ENCODE measurements around the gene SH3BP4.

Gene SH3BP4

DNA sequence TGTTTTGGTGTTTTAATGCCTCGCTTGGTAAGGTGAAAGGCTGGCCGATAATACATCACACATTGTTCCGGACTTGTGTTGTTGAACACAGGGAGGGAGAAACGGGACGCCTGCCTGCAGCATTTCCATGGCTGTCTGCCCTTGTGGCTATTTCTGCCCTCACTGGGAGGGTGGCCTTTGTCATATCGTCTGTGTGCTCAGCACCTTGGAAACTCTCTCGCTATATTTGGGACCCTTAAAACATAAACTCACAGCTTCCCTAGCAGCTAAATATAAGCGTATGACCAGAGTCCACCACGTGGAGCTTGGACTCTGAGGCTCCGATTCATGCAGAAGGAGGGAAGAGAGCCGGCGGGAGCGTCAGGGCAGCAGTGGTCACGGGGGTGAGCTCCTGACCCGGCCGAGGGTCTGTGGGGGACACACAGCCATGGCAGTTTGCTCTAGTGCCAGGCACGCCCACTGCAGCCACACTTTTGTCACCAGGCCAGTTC is 111.7 kb downstream of the SH3BP4 start:
- DNase-seq: no peak

DNA sequence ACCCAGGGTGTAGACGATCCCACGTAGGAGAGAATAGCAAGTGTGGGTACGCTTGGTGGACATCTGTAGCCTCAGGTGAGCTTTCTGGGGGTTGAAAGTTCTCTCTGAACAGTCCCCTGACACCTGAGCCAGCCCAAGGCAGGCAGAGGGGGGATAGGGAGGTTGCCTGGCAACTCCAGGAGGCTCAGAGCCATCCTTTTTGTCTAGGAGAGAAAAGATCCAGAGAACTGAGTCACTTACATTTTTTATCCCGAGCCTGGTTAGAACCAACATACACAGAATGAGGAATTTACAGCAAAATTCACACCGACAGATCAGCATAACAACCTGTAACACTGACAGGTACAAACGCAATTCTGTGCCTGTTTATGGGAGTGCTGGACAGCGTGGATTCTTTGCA is 113.2 kb downstream of the SH3BP4 start:
- no peak for DNase-seq

DNA sequence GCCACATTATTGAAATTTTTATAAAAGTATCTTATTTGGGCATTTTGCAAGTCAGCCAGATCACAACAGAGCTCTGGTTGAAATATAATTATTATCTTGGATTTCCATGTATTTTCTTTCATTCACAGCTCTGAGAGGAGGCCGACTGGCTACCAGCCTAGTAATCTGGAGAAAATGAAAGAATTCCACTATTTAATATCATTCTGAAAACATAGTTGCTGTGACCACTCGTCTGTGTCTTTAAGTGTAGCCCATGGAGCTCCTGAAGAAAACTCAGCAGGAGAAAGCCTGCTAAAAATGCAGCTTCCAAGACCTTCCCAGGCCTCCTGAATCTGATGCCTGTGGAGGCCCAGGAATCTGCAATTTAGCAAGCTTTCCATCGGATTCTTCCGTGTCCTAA is 114.7 kb downstream of the SH3BP4 start:
- no peak for DNase-seq

- no peak for DNase-seq
These were observed 115.1 kb downstream of the SH3BP4 start for GRCh38 chr2:235066895-235067294.

DNA sequence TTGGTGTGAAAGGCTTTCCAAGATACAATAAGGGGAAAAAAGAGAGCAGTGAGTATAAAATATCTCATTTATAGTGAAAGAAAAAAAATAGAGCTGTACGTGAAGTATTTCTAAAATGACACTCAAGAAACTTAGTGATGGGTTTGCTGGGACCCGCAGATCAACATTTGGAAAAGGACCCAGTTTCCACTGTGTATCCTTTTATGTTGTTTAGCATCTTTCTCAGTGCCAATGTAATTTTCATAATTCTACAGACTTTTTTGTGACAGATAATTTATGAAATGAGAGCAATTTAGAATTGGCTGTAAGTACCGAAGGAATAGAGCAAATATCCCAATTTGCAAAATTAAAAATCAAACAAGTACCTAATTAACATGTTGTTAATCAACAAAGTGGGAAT is 116.9 kb downstream of the SH3BP4 start:
- no peak for DNase-seq

DNA sequence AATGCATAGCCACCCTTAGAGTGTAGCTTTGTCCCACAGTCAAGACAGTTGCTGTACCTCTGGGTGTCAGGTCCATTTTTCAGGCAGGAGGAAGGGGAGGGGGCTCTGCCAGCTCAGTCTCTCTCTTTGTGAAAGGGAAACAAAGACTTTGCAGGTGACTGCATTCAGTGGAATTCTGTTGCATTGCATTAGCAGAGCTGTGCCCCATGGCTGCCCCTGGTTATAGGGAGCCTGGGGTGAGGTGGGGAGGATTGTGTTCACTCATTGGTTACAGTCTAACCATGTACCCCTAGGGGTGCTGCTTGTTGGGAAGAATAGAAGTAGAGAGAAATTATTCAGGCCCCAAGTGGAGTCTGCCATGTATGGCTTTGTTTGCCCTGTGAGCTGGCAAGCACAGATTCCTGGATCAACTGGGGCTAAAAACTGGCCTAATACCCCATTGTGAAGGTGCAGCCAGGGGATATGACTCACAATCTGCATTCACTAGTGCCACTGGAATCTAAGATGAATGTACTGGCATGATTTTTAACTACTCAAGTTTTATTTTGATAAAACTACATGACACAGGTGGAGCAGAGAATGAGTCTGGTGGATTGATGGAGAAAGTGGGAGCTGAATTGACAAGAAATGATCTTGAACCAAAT is 118.4 kb downstream of the SH3BP4 start:
- no peak for DNase-seq

DNA sequence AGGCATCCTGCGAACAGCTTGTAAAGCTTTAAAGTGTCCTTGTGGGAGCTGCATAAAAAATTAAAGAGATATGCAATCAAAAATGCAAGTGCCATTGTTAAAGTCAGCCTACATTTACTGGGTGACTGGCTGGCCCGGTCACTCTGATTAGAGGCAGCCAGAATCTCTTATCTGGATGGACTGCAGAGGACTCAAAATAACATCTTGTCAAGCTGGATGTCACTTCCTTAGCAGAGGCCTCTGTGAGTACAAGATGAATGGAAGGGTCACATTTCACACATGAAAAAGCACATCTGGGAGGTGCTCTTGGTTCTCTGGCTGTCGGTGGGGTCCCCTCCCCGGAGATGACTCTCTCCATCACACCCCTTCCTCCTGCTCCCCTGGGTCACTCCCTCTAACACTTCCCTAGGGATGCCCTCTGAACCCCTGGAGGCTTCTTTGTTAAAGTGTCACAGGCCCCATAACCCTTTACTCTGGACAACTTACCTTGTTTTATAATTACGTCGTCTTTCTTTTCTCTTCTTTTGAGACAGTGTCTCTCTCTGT is 122.1 kb downstream of the SH3BP4 start:
- DNase-seq: no peak

- no peak for DNase-seq
These were observed 125.2 kb downstream of the SH3BP4 start for GRCh38 chr2:235077046-235077445.

GRCh38 chr2:235078182-235078581 is 126.4 kb downstream of the SH3BP4 start:
- no peak for DNase-seq

- no peak for DNase-seq
These were observed 127.2 kb downstream of the SH3BP4 start for GRCh38 chr2:235078914-235079472.

GRCh38 chr2:235080101-235080500 is 128.3 kb downstream of the SH3BP4 start:
- DNase-seq: no peak

GRCh38 chr2:235082578-235083338 is 130.9 kb downstream of the SH3BP4 start:
- no peak for DNase-seq

DNA sequence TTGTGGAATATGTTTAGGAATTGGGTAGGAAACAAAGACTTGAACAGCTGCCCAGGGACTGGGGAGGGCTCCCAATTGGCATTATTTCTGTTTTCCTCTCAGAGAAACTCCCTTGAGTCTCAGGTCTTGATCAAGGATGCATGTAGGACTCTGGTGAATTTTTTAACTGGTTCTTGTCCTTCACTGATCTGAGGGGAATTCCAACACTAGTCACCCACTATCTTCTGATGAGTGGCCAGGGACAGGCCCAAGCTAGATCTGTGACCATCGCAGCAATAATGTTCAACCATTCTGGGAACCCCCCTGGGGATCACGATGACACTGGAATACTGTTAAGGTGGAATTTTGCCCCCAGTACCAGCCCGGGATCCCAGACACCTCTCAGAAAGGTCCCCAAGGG is 132.0 kb downstream of the SH3BP4 start:
- no peak for DNase-seq

DNA sequence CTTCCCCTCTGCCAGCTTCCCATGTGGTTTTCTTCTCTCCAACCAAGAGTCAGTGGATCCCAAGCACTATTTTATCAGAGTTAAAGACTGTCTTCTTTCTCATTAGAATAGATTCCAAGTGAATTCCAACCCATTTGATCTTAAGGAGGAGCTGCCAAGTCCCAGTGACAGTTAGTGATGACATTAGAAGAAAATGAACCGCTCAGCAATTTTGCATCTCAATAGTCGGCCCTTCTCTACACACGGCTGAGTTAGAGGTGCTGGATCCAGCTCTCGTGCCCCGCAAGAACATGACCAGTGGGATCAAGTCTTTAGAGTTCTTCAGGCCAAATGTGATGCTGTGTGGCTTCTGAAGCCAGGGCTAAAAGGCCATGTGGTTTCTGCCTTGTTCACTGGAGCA is 132.6 kb downstream of the SH3BP4 start:
- no peak for DNase-seq

GRCh38 chr2:235085476-235085875 is 133.7 kb downstream of the SH3BP4 start:
- no peak for DNase-seq

- DNase-seq: no peak
These were observed 134.8 kb downstream of the SH3BP4 start for GRCh38 chr2:235086481-235087184.

DNA sequence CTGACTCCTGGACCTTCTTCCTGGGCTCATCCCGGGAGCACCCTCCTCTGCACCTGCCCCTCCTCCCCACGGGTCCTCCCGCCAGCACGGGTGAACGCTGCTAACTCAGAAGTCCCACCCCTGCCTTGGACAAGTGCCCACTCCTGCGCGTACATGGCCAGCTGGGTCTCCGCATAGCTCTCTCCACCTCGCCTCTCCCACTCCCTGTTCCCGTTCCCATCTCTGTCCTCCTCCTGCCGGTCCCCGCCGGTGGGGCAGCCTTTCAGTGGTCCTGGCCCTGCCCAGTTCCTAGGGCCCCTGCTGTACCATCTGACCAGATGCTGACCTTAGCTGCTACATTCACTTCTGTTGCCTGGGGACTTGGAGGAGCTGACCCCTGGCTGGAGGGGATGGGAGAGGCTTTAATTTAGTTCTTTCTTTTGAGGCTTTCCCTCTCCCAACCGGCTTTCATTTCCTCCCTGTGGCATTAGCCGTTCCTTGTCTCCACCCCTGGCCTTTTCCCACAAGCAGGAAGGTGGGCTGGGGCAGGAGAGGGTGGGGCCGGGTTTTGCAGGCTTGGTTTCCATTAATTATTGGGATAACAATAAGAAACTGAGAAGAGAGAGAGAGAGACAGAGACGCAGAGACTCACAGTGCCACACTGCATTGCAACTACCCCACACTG is 136.1 kb downstream of the SH3BP4 start:
- DNase-seq: no peak

DNA sequence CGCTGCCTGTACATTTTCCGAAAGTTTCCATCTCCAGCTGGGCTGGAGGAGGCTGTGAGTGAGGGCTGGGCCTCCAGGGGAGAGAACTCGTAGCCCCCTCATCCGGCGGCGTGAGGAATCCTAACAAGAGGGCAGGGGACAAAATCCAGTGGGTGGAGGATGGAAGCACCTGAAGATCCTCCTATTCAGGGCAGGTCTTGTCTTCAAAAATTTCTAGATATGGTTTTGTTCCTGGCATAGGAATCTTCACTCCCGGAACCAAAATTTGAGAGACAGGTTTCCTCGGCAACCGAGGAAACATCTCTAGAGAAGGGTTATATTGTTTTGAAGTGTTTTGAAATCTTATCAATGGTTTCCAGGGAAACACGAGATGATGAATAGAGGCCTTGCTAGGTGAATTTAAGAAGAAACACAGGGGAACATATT is 136.7 kb downstream of the SH3BP4 start:
- no peak for DNase-seq

- no peak for DNase-seq
These were observed 139.6 kb downstream of the SH3BP4 start for GRCh38 chr2:235091421-235091820.

DNA sequence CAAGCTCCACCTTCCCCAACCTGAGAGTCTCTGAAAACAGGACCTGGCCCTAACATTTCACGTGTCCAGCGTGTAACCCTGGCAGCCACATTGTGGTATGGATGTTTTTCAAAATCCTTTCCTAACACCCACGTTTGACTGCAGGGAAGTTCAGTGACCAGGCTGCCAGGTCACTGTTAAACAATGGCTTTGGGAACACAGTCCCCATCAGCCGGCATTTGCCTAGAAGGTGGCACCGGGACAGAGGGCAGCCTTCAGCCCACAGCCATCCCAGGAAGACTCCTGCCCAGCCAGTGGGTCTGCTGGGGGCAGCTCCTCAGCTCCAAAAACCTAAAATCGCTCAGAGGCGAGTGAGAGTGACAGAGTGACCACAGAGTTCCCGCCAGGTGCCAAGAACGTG is 140.2 kb downstream of the SH3BP4 start:
- no peak for DNase-seq

GRCh38 chr2:235092433-235093223 is 140.8 kb downstream of the SH3BP4 start:
- DNase-seq: no peak

GRCh38 chr2:235094457-235094856 is 142.6 kb downstream of the SH3BP4 start:
- DNase-seq: no peak
